CD4-positive, alpha-beta T cell treated with Interleukin-10 for 1 hour (primary cell): ENCODE measurements around the gene FAM204A.

Experiments used
- DNase-seq: peaks from one replicate; pipeline ENCODE4 v3.0.0-alpha.2; 2020

Gene FAM204A

DNA sequence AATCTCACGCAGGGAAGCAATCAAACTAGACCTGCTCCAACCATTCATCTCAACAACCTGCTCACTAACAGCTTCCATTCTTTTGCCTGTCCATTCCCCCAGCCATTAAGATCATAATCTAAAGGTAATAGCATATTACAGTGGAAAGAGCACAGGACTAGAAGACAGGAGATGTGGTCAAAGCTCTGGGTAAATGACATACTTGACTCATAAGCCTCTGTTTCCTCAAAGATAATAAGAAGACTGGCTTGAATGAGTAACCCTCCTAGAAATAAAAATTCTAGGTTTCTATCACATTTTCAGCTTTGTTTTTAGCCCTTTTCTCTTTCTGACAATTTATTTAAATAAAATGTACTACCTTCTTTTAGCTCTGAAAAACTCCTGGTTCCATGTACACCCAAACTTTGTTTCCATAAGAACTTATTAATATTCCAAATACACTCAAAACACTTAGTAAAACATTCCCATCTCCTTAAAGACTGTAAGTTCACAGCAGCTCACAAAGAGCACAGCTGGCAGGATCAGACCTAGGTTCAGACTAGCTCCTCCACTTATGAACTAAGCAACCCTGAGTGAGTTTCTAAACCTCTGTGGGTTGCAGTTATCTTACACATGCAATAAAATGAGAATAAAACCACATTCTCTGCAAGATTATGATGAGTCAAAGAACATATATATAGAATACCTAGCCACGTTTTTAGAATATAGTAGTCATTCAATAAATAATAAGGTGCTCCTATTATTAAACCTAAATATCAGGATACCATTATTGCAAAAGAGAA, 11.6 kb downstream of the FAM204A start:
- DNase-seq, result no peak

GRCh38 chr10:118324140-118324539, 18.0 kb downstream of the FAM204A start:
- no peak for DNase-seq

DNA sequence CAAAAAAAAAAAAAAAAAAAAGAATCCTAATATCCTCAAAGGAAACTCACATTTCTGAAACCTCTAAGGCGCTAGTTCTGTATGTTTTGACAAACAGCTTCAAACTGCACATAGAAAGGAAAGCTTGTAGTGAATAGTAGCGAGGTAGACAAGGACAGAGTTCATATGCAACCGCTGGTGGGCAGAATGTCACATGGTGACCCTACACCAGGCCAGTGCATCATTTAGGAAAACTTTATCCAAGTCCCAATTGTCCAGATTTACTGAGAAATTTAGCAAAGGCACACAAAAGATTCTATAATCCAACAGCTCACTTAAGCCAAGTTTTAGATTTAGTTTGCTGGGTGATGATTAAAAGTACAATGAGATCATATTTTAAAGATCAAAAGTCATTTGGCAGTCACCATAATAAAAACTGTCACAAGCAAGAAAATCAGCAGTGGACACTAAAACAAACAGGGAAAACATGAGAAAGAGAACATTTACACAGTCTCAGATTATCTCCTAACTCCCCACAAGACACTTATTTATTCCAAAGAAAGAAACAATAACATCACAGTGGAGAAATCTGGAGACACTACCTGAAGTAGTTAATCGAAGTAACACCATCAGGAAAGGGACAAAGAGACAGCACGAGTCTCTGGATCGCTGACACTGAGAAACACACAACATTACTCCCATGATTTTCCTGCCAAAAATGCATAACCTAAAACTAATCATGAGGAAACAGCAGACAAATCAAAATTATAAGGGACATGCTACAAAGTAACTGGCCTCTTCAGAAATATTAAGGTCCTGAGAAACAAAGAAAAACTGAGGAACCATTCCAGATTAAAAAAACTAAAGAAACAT, 20.2 kb downstream of the FAM204A start:
- DNase-seq, result no peak

GRCh38 chr10:118315629-118316028, 26.5 kb downstream of the FAM204A start:
- DNase-seq, result no peak

- no peak for DNase-seq
These were observed 27.2 kb downstream of the FAM204A start for GRCh38 chr10:118314882-118315281.

- DNase-seq, result no peak
These were observed 30.6 kb downstream of the FAM204A start for GRCh38 chr10:118311505-118311904.

- DNase-seq, result no peak
These were observed 31.3 kb downstream of the FAM204A start for GRCh38 chr10:118310822-118311221.

GRCh38 chr10:118309911-118310310, 32.2 kb downstream of the FAM204A start:
- DNase-seq, result no peak

GRCh38 chr10:118308664-118309063, 33.5 kb downstream of the FAM204A start:
- DNase-seq, result no peak

- no peak for DNase-seq
These were observed 34.3 kb downstream of the FAM204A start for GRCh38 chr10:118307859-118308258.

- DNase-seq, result no peak
These were observed 34.9 kb downstream of the FAM204A start for GRCh38 chr10:118307220-118307619.

GRCh38 chr10:118305730-118306129, 36.4 kb downstream of the FAM204A start:
- no peak for DNase-seq

GRCh38 chr10:118304521-118304920, 37.6 kb downstream of the FAM204A start:
- no peak for DNase-seq

- DNase-seq, result no peak
These were observed 40.9 kb downstream of the FAM204A start for GRCh38 chr10:118301211-118301610.

DNA sequence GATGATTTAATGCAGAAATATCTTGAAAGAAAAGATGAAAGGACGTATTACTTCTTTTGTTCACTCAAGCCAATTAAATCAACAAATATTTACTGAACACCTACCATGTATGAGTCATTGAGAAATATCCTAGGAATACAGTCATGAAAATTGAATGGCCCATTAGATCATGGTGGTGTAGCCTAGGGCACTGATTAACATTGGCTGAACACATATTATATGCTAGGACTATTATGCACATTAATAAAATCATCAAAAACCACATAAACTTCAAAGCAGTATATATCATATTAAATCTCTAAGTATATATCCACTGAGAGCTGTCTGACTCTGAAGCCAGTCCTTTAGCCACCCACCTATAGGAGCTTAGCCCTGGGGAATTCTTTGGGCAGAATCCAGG, 41.8 kb downstream of the FAM204A start:
- no peak for DNase-seq

DNA sequence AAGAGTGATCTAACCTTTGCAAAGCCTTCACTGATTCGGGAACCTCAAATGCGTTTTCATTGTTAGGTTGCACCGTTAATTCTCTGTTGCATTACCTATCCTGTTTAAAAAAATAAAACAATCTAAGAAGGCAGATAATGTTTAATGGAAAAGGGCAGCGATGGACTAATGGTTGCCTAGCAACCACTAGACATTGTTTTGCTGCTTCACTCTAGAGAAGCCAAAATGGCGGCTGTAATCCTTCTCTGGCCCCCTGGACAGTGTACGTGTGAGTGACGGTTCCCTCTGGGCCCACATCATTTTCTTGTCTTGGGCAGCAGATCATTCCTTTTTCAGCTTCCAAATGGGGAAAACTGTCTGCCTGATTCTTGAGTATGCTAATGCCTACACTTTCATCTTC, 43.3 kb downstream of the FAM204A start:
- no peak for DNase-seq

DNA sequence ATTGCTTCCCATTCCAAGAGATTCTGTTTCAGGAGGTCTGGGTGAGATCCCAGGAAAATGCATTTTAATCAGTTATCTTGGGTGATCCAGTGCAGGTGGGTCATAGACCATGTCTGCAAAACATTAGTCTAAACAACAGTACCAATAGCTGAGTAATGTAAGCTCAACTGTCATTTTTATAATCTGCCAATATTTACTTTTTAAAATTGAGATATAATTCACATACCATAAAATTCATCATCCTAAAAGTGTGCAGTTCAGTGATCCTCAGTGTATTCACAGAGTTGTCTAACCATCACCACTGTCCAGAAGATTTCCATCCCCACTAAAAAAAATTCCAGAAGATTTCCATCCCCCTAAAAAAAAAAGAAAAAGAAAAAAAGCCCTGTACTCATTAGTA, 51.0 kb downstream of the FAM204A start:
- no peak for DNase-seq

GRCh38 chr10:118290471-118290995, 51.6 kb downstream of the FAM204A start:
- DNase-seq, result no peak

- no peak for DNase-seq
These were observed 54.9 kb downstream of the FAM204A start for GRCh38 chr10:118287076-118287806.

DNA sequence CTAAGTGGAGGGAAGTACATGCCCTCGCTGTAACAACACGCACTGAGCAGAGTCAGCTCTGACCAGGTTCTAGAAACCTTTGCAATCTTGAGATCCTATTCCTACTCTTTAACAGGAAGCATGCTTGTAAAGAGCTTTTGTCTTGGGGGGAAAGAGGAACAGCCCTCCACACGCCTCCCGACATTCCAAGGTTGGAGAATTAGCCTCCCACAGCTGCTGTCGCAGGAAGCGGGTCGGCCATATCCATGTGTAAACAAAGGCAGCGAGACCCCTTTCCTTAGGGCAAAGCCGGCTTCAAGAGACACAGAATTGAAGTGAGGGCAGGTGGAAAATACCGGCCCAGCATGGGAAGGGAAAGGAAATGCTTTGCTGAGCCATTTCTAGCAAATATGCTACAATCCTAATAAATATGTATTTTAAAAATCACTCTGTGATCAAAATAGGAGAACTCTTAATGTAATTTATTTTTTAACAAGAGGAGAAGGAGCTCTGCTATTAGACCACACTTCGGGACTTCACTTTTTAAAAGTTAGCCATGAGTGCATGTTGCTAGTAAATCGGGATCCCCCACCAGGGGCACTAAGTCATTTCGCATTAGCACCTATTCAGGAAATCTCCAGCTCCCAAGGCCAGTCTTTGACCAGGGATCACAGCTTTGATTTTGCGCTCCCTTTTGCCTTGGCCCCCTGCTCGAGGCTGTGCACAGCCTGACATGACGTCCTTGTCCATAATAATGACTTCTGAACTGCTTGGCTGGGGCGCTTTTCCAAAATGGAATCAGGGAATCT, 55.9 kb downstream of the FAM204A start:
- DNase-seq, result no peak

DNA sequence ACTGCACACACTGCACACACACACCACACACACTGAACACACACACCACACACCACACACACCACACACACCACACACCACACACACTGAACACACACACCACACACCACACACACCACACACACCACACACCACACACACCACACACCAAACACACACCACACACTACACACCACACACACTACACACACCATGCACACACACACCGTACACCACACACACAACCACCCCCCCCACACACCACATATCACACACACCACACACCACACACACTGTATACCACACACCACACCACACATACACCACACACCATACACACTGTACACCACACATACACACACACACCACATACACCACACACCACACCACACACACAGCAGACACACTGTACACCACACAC, 59.5 kb downstream of the FAM204A start:
- no peak for DNase-seq

DNA sequence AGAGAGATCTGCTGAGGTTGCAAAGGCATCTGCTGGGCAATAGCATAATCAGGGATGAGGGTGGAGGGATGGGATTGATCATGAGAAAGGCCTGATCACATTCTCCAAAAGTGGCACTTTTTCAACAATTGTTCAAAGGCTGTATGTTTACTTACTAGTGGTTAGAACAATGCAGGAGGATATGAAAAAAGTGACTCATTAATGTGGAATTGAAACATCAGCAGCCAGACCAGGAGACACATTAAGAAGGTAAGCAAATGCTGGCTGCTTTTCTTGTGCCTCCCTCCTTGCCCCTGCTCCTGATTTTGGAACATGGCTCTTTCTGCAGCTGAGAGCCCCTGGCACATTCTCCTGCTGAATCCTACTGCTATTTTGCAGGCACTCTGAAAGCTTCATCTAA, 63.5 kb downstream of the FAM204A start:
- DNase-seq, result no peak
